ENCODE data around the gene ASTL.

Gene ASTL

DNA sequence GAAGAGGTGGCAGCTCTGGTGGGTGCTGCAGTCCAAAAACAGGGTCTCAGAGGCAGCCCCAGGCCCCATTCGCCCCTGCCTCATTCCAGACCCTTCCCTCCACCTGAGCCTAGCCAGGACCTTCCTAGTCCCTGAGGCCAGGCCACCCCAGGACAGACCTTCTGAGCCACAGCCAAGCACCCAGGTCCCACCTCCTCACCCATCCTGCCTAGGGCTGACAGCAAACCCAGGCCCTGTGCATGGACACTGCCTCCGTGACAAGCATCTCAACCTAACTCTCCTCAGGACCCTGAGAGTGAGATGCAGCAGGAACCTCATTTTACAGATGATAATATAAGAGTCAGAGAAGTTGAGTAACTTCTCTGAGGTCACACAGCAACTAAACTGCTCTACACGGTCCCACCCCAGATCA, 37.4 kb downstream of the ASTL start:
- Mint-ChIP-seq H3K27ac (no peak overlapping the region), H3K27me3 (no peaks in the 10 kb centered on the region), H3K36me3 (ENCODE audit: low read depth) (no peaks in the 10 kb centered on the region), H3K4me3 (no peak overlapping the region), H3K9me3 (peaks cover 14% of the 10 kb centered on the region), H3K4me1 (ENCODE audit: low read depth) (no peaks in the 10 kb centered on the region)
- no peak for DNase-seq

- H3K27me3 Mint-ChIP-seq: no peaks in the 10 kb centered on the region
- DNase-seq: peak; percentile 27
Measured at GRCh38 chr2:96099861-96100798, 38.2 kb downstream of the ASTL start.

GRCh38 chr2:96098900-96099590, 39.3 kb downstream of the ASTL start:
- Mint-ChIP-seq H3K4me1 (ENCODE audit: low read depth) (no peaks in the 10 kb centered on the region), H3K4me3 (no peak overlapping the region), H3K27ac (no peak overlapping the region), H3K36me3 (ENCODE audit: low read depth) (no peaks in the 10 kb centered on the region), H3K27me3 (no peaks in the 10 kb centered on the region), H3K9me3 (no peaks in the 10 kb centered on the region)
- DNase-seq: peak; percentile 21

More at GRCh38 chr2:96099861-96100798, 38.2 kb downstream of the ASTL start:
- Mint-ChIP-seq H3K4me1 (ENCODE audit: low read depth) (no peaks in the 10 kb centered on the region), H3K27ac (no peak overlapping the region), H3K4me3 (no peak overlapping the region), H3K9me3 (peaks cover 6% of the 10 kb centered on the region), H3K36me3 (ENCODE audit: low read depth) (no peaks in the 10 kb centered on the region)

DNA sequence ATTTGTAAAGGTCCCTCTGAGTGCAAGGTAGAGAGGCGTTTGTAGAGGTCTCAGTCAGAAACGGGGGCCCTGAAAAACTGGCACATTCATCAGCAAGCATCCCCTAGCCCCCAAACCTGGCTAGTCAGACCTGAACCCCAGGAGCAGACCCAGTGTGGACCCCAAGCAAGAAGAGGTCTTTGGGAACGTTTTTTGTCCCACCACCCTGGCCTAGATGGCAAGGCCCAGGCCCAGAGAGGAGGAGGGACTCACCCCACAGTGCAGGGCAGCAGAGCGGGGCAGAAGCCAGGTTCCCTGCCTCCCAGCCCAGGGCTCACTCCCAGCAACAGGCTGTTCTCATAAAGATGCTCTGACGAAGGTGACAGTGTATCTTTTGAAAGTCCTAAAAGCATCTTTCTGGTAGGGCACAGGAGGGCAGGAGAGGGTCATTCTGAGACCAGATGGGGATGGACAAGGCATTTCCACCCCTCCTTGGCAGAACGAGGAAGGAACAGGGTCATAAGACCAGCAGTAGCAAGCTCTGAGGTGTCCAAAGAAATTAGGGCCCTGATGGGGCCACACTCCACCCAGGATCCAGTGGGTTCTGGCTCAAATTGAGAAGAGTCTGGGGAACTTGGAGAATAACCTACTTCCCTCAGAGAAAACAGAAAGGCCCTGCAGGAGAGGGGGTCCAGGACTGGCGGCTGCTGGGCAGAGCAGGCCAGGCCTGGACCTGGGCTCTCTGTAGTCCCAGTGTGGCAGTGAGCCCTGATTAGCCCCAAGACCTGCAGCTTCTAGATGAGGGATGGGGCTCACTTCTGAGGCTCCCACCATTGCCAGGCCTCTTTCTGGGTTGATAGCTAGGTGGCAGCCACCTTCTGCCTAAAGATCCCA, 40.1 kb downstream of the ASTL start:
- Mint-ChIP-seq H3K27ac (no peak overlapping the region), H3K4me1 (ENCODE audit: low read depth) (no peaks in the 10 kb centered on the region), H3K9me3 (no peaks in the 10 kb centered on the region), H3K27me3 (no peaks in the 10 kb centered on the region), H3K4me3 (no peak overlapping the region), H3K36me3 (ENCODE audit: low read depth) (no peaks in the 10 kb centered on the region)
- no peak for DNase-seq

GRCh38 chr2:96097441-96097840, 40.9 kb downstream of the ASTL start:
- H3K36me3 Mint-ChIP-seq (ENCODE audit: low read depth): no peaks in the 10 kb centered on the region

GRCh38 chr2:96095116-96095636, 43.1 kb downstream of the ASTL start:
- H3K4me3 Mint-ChIP-seq: no peak overlapping the region
- H3K27me3 Mint-ChIP-seq: no peaks in the 10 kb centered on the region
- no peak for DNase-seq
- H3K27ac Mint-ChIP-seq: no peak overlapping the region
- no peaks in the 10 kb centered on the region for H3K36me3 Mint-ChIP-seq (ENCODE audit: low read depth)
- H3K9me3 Mint-ChIP-seq: no peaks in the 10 kb centered on the region
- H3K4me1 Mint-ChIP-seq (ENCODE audit: low read depth): no peaks in the 10 kb centered on the region

More at GRCh38 chr2:96097441-96097840, 40.9 kb downstream of the ASTL start:
- Mint-ChIP-seq H3K9me3 (no peaks in the 10 kb centered on the region), H3K27ac (no peak overlapping the region), H3K4me3 (no peak overlapping the region), H3K4me1 (ENCODE audit: low read depth) (no peaks in the 10 kb centered on the region), H3K27me3 (no peaks in the 10 kb centered on the region)
- no peak for DNase-seq

GRCh38 chr2:96093528-96093927, 44.8 kb downstream of the ASTL start:
- Mint-ChIP-seq H3K36me3 (ENCODE audit: low read depth) (no peaks in the 10 kb centered on the region), H3K4me3 (no peak overlapping the region), H3K9me3 (no peaks in the 10 kb centered on the region), H3K27me3 (no peaks in the 10 kb centered on the region), H3K27ac (no peak overlapping the region), H3K4me1 (ENCODE audit: low read depth) (no peaks in the 10 kb centered on the region)
- no peak for DNase-seq

GRCh38 chr2:96092951-96093350, 45.4 kb downstream of the ASTL start:
- no peaks in the 10 kb centered on the region for H3K27me3 Mint-ChIP-seq

DNA sequence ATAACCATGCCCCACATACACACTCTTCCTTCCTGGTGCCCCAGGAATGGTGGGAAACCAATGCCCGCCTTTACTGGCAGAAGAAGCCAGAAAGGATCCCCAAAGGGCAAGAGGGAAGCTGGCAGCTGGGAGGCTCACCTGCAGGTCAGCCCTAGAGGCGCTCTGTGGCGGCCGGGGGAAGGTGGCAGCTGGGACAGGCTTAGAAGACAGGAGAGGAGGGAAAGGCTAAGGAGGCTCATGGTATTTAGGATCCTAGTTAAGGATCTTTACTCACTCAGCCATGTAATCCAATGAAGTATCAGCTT, 45.8 kb downstream of the ASTL start:
- Mint-ChIP-seq H3K4me3 (no peak overlapping the region), H3K36me3 (ENCODE audit: low read depth) (no peaks in the 10 kb centered on the region), H3K27me3 (no peaks in the 10 kb centered on the region), H3K4me1 (ENCODE audit: low read depth) (no peaks in the 10 kb centered on the region), H3K27ac (no peak overlapping the region), H3K9me3 (no peaks in the 10 kb centered on the region)
- DNase-seq: no peak

More at GRCh38 chr2:96092951-96093350, 45.4 kb downstream of the ASTL start:
- Mint-ChIP-seq H3K4me3 (no peak overlapping the region), H3K9me3 (no peaks in the 10 kb centered on the region), H3K4me1 (ENCODE audit: low read depth) (no peaks in the 10 kb centered on the region), H3K27ac (no peak overlapping the region), H3K36me3 (ENCODE audit: low read depth) (no peaks in the 10 kb centered on the region)
- no peak for DNase-seq

GRCh38 chr2:96091711-96092572, 46.4 kb downstream of the ASTL start:
- DNase-seq: peak; percentile 20
- Mint-ChIP-seq H3K9me3 (no peaks in the 10 kb centered on the region), H3K36me3 (ENCODE audit: low read depth) (no peaks in the 10 kb centered on the region), H3K27ac (no peak overlapping the region), H3K4me1 (ENCODE audit: low read depth) (peaks cover 4% of the 10 kb centered on the region), H3K4me3 (no peak overlapping the region), H3K27me3 (no peaks in the 10 kb centered on the region)

- Mint-ChIP-seq H3K9me3 (no peaks in the 10 kb centered on the region), H3K27ac (no peak overlapping the region), H3K27me3 (no peaks in the 10 kb centered on the region), H3K4me1 (ENCODE audit: low read depth) (peaks cover 4% of the 10 kb centered on the region), H3K4me3 (no peak overlapping the region), H3K36me3 (ENCODE audit: low read depth) (no peaks in the 10 kb centered on the region)
- no peak for DNase-seq
Measured at GRCh38 chr2:96091141-96091710, 47.1 kb downstream of the ASTL start.

GRCh38 chr2:96090196-96090926, 47.9 kb downstream of the ASTL start:
- no peak overlapping the region for H3K27ac Mint-ChIP-seq
- H3K4me3 Mint-ChIP-seq: no peak overlapping the region
- no peaks in the 10 kb centered on the region for H3K36me3 Mint-ChIP-seq (ENCODE audit: low read depth)
- no peaks in the 10 kb centered on the region for H3K9me3 Mint-ChIP-seq
- peaks cover 4% of the 10 kb centered on the region for H3K4me1 Mint-ChIP-seq (ENCODE audit: low read depth)
- DNase-seq: no peak
- H3K27me3 Mint-ChIP-seq: no peaks in the 10 kb centered on the region
